Measurements from ENCODE around the gene SKIC2. TPM values are rescaled to one million over a fixed set of nuclear protein-coding genes. Genes with fewer than 3 reads are reported as not detected.
"Not testable (repeated sequence)": the region's sequence is repeated elsewhere in the genome, so short reads cannot be mapped to it uniquely, and the experiment has no call there.

The SKIC2 gene
- total RNA-seq, 1 donor from 2014 or later: 61.2 TPM

DNA sequence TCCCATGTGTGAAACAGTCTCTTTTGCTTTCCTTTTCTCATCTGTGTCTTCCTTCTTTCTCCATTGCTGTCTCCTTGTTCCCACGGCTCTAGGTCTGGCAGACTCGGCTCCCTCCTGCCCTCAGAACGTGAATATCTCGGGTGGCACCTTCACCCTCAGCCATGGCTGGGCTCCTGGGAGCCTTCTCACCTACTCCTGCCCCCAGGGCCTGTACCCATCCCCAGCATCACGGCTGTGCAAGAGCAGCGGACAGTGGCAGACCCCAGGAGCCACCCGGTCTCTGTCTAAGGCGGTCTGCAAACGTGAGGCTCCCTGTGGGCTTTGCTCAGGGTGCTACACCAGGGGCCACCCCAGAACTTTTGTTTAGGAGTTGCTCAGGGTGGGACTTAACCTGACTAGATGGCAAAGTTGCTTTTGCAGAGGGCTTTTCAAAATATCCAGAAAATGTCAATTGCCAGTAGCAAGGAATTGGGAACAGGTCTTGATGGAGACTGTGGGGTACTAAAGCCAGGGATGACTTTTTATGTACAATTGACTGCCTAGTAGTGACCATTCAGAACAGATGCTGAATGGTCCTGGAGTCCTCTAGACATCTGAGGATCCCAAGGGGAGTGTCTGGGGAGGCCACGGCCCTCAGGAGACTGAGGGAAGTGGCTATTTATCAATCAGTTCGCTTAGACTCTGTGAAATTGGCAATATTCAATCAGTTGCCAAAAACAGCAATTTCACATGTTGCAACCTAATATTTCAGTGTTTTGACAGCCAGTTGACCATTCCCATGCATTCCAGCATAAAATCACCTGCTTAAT is 30.9 kb upstream of the SKIC2 start:
- H3K27me3 Mint-ChIP-seq (ENCODE audit: low read depth): peaks cover 4% of the 10 kb centered on the region
- no peaks in the 10 kb centered on the region for H3K9me3 Mint-ChIP-seq (ENCODE audit: low read depth)
- TF ChIP-seq, protein P1, sequence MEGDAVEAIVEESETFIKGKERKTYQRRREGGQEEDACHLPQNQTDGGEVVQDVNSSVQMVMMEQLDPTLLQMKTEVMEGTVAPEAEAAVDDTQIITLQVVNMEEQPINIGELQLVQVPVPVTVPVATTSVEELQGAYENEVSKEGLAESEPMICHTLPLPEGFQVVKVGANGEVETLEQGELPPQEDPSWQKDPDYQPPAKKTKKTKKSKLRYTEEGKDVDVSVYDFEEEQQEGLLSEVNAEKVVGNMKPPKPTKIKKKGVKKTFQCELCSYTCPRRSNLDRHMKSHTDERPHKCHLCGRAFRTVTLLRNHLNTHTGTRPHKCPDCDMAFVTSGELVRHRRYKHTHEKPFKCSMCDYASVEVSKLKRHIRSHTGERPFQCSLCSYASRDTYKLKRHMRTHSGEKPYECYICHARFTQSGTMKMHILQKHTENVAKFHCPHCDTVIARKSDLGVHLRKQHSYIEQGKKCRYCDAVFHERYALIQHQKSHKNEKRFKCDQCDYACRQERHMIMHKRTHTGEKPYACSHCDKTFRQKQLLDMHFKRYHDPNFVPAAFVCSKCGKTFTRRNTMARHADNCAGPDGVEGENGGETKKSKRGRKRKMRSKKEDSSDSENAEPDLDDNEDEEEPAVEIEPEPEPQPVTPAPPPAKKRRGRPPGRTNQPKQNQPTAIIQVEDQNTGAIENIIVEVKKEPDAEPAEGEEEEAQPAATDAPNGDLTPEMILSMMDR (IDR thresholded peaks at IDR 0.05): no peak
- no peak for DNase-seq (ENCODE audit: low spot score)
- H3K4me1 Mint-ChIP-seq (ENCODE audit: low read depth): no peaks in the 10 kb centered on the region
- H3K27ac Mint-ChIP-seq (ENCODE audit: unreplicated experiment): no peak overlapping the region
- no peaks in the 10 kb centered on the region for H3K36me3 Mint-ChIP-seq (ENCODE audit: low read depth)
- no peak overlapping the region for H3K4me3 Mint-ChIP-seq (ENCODE audit: unreplicated experiment)

DNA sequence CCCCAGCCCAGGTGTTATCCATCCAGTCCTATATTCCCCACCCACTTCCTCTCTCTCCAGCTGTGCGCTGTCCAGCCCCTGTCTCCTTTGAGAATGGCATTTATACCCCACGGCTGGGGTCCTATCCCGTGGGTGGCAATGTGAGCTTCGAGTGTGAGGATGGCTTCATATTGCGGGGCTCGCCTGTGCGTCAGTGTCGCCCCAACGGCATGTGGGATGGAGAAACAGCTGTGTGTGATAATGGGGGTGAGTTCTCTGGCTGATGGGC is 30.4 kb upstream of the SKIC2 start:
- Mint-ChIP-seq H3K36me3 (ENCODE audit: low read depth) (no peaks in the 10 kb centered on the region), H3K27me3 (ENCODE audit: low read depth) (peaks cover 7% of the 10 kb centered on the region), H3K27ac (ENCODE audit: unreplicated experiment) (no peak overlapping the region), H3K9me3 (ENCODE audit: low read depth) (no peaks in the 10 kb centered on the region), H3K4me1 (ENCODE audit: low read depth) (no peaks in the 10 kb centered on the region), H3K4me3 (ENCODE audit: unreplicated experiment) (no peak overlapping the region)
- TF ChIP-seq, protein P1 (IDR thresholded peaks at IDR 0.05): no peak
- DNase-seq (ENCODE audit: low spot score): no peak

DNA sequence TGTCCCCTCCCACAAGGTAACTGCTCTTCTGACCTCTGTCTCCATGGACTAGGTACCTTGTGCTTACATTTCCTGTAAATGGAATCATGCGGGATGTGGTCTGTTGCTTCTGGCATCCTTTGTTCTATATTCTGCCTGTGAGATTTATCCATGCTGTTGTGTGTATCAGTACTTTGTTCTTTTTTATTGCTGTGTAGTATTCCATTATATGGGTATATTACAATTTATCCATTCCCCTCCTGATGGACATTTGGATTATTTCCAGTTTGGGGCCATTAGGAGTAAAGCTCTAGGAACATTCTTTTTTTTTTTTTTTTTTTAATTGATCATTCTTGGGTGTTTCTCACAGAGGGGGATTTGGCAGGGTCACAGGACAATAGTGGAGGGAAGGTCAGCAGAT is 28.0 kb upstream of the SKIC2 start:
- Mint-ChIP-seq H3K4me1 (ENCODE audit: low read depth) (no peaks in the 10 kb centered on the region), H3K27ac (ENCODE audit: unreplicated experiment) (no peak overlapping the region), H3K36me3 (ENCODE audit: low read depth) (no peaks in the 10 kb centered on the region), H3K9me3 (ENCODE audit: low read depth) (no peaks in the 10 kb centered on the region), H3K4me3 (ENCODE audit: unreplicated experiment) (no peak overlapping the region), H3K27me3 (ENCODE audit: low read depth) (peaks cover 9% of the 10 kb centered on the region)
- TF ChIP-seq, protein P1 (IDR thresholded peaks at IDR 0.05): no peak
- no peak for DNase-seq (ENCODE audit: low spot score)

DNA sequence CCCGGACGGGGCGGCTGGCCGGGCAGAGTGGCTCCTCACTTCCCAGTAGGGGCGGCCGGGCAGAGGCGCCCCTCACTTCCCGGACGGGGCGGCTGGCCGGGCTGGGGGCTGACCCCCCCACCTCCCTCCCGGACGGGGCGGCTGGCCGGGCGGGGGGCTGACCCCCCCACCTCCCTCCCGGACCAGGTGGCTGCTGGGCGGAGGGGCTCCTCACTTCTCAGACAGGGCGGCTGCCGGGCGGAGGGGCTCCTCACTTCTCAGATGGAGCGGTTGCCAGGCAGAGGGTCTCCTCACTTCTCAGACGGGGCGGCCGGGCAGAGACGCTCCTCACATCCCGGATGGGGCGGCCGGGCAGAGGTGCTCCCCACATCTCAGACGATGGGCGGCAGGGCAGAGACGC is 26.8 kb upstream of the SKIC2 start:
- not testable (repeated sequence) for DNase-seq (ENCODE audit: low spot score); H3K9me3 Mint-ChIP-seq (ENCODE audit: low read depth); H3K4me1 Mint-ChIP-seq (ENCODE audit: low read depth); H3K36me3 Mint-ChIP-seq (ENCODE audit: low read depth); H3K27me3 Mint-ChIP-seq (ENCODE audit: low read depth); H3K27ac Mint-ChIP-seq (ENCODE audit: unreplicated experiment); H3K4me3 Mint-ChIP-seq (ENCODE audit: unreplicated experiment)

DNA sequence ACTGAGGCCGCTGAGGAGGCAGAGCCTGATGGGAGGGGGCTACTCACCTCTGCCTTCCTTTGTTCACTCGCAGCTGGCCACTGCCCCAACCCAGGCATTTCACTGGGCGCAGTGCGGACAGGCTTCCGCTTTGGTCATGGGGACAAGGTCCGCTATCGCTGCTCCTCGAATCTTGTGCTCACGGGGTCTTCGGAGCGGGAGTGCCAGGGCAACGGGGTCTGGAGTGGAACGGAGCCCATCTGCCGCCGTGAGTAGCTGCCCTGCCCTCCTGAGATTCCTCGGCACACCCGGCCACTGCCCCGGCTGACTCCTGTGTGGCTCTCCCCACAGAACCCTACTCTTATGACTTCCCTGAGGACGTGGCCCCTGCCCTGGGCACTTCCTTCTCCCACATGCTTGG is 25.4 kb upstream of the SKIC2 start:
- H3K36me3 Mint-ChIP-seq (ENCODE audit: low read depth): no peaks in the 10 kb centered on the region
- H3K27ac Mint-ChIP-seq (ENCODE audit: unreplicated experiment): no peak overlapping the region
- no peak for DNase-seq (ENCODE audit: low spot score)
- H3K4me3 Mint-ChIP-seq (ENCODE audit: unreplicated experiment): no peak overlapping the region
- peaks cover 9% of the 10 kb centered on the region for H3K27me3 Mint-ChIP-seq (ENCODE audit: low read depth)
- no peaks in the 10 kb centered on the region for H3K9me3 Mint-ChIP-seq (ENCODE audit: low read depth)
- H3K4me1 Mint-ChIP-seq (ENCODE audit: low read depth): no peaks in the 10 kb centered on the region
- TF ChIP-seq, protein P1 (IDR thresholded peaks at IDR 0.05): no peak

DNA sequence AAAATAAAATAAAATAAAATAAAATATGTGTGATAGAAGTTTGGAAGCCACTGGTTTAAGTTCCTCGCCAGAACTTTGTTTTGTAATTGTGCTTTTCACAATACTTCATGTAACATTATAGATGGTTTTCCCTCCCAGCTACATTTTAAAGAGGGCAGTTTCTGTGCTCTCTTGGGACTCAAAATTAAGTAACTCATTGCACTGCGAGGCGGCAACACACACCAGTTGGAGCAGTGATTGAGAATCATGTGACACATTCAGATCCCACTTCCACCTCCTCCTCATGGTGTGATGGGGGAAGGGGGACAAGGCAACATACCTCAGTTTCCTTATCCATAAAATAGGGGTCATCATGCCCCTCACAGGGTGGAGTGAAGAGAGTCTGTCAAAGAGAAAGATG is 24.0 kb upstream of the SKIC2 start:
- peaks cover 9% of the 10 kb centered on the region for H3K27me3 Mint-ChIP-seq (ENCODE audit: low read depth)
- TF ChIP-seq, protein P1 (IDR thresholded peaks at IDR 0.05): no peak
- peaks cover under 1% of the 10 kb centered on the region for H3K4me1 Mint-ChIP-seq (ENCODE audit: low read depth)
- H3K27ac Mint-ChIP-seq (ENCODE audit: unreplicated experiment): no peak overlapping the region
- no peaks in the 10 kb centered on the region for H3K36me3 Mint-ChIP-seq (ENCODE audit: low read depth)
- no peak overlapping the region for H3K4me3 Mint-ChIP-seq (ENCODE audit: unreplicated experiment)
- DNase-seq (ENCODE audit: low spot score): no peak
- no peaks in the 10 kb centered on the region for H3K9me3 Mint-ChIP-seq (ENCODE audit: low read depth)

All from chondrocyte (in vitro differentiated cells).